ENCODE data around the gene MAMSTR. TPM values are rescaled to one million over a fixed set of nuclear protein-coding genes. Genes with fewer than 3 reads are reported as not detected.

The MAMSTR gene
- total RNA-seq, 1 donor from 2014 or later: 1.0 TPM

- peaks cover 11% of the 10 kb centered on the region for H3K27me3 ChIP-seq (ENCODE audit: control insufficient read depth, insufficient read depth, low read length)
- no peak for DNase-seq (ENCODE audit: low read depth)
- no peak for TF ChIP-seq CTCF (IDR thresholded peaks at IDR 0.05; ENCODE audit: insufficient read depth, low read length, poor library complexity, severe bottlenecking)
Measured at GRCh38 chr19:48757089-48757675, 37.7 kb upstream of the MAMSTR start.

GRCh38 chr19:48756686-48757085 lies 37.2 kb upstream of the MAMSTR start:
- no peaks in the 10 kb centered on the region for H3K36me3 ChIP-seq (ENCODE audit: control insufficient read depth, insufficient read depth, low read length)
- TF ChIP-seq CTCF (IDR thresholded peaks at IDR 0.05; ENCODE audit: insufficient read depth, low read length, poor library complexity, severe bottlenecking): no peak
- H3K27me3 ChIP-seq (ENCODE audit: control insufficient read depth, insufficient read depth, low read length): peaks cover 6% of the 10 kb centered on the region
- no peak for DNase-seq (ENCODE audit: low read depth)
- H3K4me3 ChIP-seq (ENCODE audit: low read depth, low read length): no peak overlapping the region

More at GRCh38 chr19:48757089-48757675, 37.7 kb upstream of the MAMSTR start:
- Histone ChIP-seq H3K4me3 (ENCODE audit: low read depth, low read length) (no peak overlapping the region), H3K36me3 (ENCODE audit: control insufficient read depth, insufficient read depth, low read length) (no peaks in the 10 kb centered on the region)

GRCh38 chr19:48756212-48756611 lies 36.7 kb upstream of the MAMSTR start:
- Histone ChIP-seq H3K27me3 (ENCODE audit: control insufficient read depth, insufficient read depth, low read length) (peaks cover 5% of the 10 kb centered on the region), H3K36me3 (ENCODE audit: control insufficient read depth, insufficient read depth, low read length) (no peaks in the 10 kb centered on the region), H3K4me3 (ENCODE audit: low read depth, low read length) (no peak overlapping the region)
- TF ChIP-seq CTCF (IDR thresholded peaks at IDR 0.05; ENCODE audit: insufficient read depth, low read length, poor library complexity, severe bottlenecking): no peak
- DNase-seq (ENCODE audit: low read depth): no peak

- DNase-seq (ENCODE audit: low read depth): no peak
- Histone ChIP-seq H3K36me3 (ENCODE audit: control insufficient read depth, insufficient read depth, low read length) (no peaks in the 10 kb centered on the region), H3K4me3 (ENCODE audit: low read depth, low read length) (no peak overlapping the region), H3K27me3 (ENCODE audit: control insufficient read depth, insufficient read depth, low read length) (peaks cover 5% of the 10 kb centered on the region)
- TF ChIP-seq CTCF (IDR thresholded peaks at IDR 0.05; ENCODE audit: insufficient read depth, low read length, poor library complexity, severe bottlenecking): no peak
Measured at GRCh38 chr19:48755787-48756186, 36.3 kb upstream of the MAMSTR start.

- peaks cover 5% of the 10 kb centered on the region for H3K27me3 ChIP-seq (ENCODE audit: control insufficient read depth, insufficient read depth, low read length)
- DNase-seq (ENCODE audit: low read depth): no peak
- H3K36me3 ChIP-seq (ENCODE audit: control insufficient read depth, insufficient read depth, low read length): no peaks in the 10 kb centered on the region
- H3K4me3 ChIP-seq (ENCODE audit: low read depth, low read length): no peak within 1 kb of the TSS
- no peak for TF ChIP-seq CTCF (IDR thresholded peaks at IDR 0.05; ENCODE audit: insufficient read depth, low read length, poor library complexity, severe bottlenecking)
Measured at GRCh38 chr19:48755084-48755641, 35.6 kb upstream of the MAMSTR start, which contains the start of gene FGF21. Gene FGF21, plus strand, starts transcription at chr19:48755524. Its CDS starts 713 bp downstream, at chr19:48756237.

Measured in kidney epithelial cell (primary cell).